Stomach (tissue), 9 donors: ENCODE results near the gene DST. TPM values are rescaled to one million over a fixed set of nuclear protein-coding genes. Genes with fewer than 3 reads are reported as not detected.

Experiments
- DNase-seq, 2 donors: peaks; one replicate each; pipeline versions ENCODE4 v3.0.0 to v3.0.0-alpha.2; 2013 to 2019
- H3K27ac ChIP-seq, 5 donors: fragments of 200-600 bp in 4 of 5; sonication (generic) in 4 of 5; one replicate each; pipeline ENCODE4 v1.5.1; 2013 to 2019; ENCODE audit warnings: mild to moderate bottlenecking in 1 of 5, moderate library complexity in 1 of 5
- H3K27me3 ChIP-seq, 3 donors: fragments of 200-600 bp; sonication (generic); one replicate each; pipeline ENCODE4 v1.5.1; 2017 to 2019; ENCODE audit warnings: mixed run types in 1 of 3
- H3K36me3 ChIP-seq, 4 donors: fragments of 200-600 bp; sonication (generic); 1 replicate in 3 of 4; 2 replicates in 1 of 4; pipeline ENCODE4 v1.5.1; 2016 to 2019
- H3K4me1 ChIP-seq, 4 donors: fragments of 200-600 bp; sonication (generic); one replicate each; pipeline ENCODE4 v1.5.1; 2016 to 2019
- H3K4me3 ChIP-seq, 4 donors: fragments of 200-600 bp; sonication (generic) in 3 of 4; one replicate each; pipeline ENCODE4 v1.5.1; 2016 to 2019; ENCODE audit warnings: mild to moderate bottlenecking in 1 of 4
- H3K9me3 ChIP-seq, 4 donors: fragments of 200-600 bp; sonication (generic); one replicate each; pipeline ENCODE4 v1.5.1; 2016 to 2019
- CTCF ChIP-seq, 7 experiments: fragments of 450-650 bp in 4 of 7; fragments of 200-600 bp in 3 of 7; sonication (generic) in 3 of 7; IDR thresholded peaks; one replicate each; pipeline ENCODE4 v1.5.1; 2016 to 2019; ENCODE audit warnings: antibody characterized with exemption in 7 of 7, control low read depth in 2 of 7, mild to moderate bottlenecking in 1 of 7
- EP300 ChIP-seq: sonication (generic); formaldehyde crosslinking; IDR thresholded peaks from one replicate; pipeline ENCODE4 v1.6.1; 2017; ENCODE audit warnings: antibody characterized with exemption
- POLR2A ChIP-seq, 4 donors: fragments of 450-650 bp; IDR thresholded peaks; one replicate each; pipeline ENCODE4 v1.6.1; 2016; ENCODE audit warnings: antibody characterized with exemption in 4 of 4, control low read depth in 2 of 4, mild to moderate bottlenecking in 1 of 4, moderate library complexity in 1 of 4
- POLR2AphosphoS5 ChIP-seq, 3 donors: sonication (generic); formaldehyde crosslinking; IDR thresholded peaks; one replicate each; pipeline ENCODE4 v1.6.1; 2016; ENCODE audit warnings: antibody characterized with exemption in 3 of 3
- WGBS, 5 donors: extraction: QIAGEN DNeasy Blood & Tissue Kit in 3 of 5; methylation state at CpG; one replicate each; pipeline versions ENCODE4 v1.1.5 to v1.1.7; 2013 to 2018; 5-methylcytosine and 5-hydroxymethylcytosine counted together
- intact Hi-C: fragments of 100-400 bp; cut with DNase I; formaldehyde crosslinking; loops from one replicate; pipeline ENCODE4 v1.15.1; 2023; ENCODE audit warnings: low total_unique reads
- polyA plus RNA-seq, 3 donors: library from polyadenylated mRNA; stranded (reverse); fragments of 200-250 nt; gene quantifications; one replicate each; pipeline ENCODE4 v1.2.3, GENCODE V29; 2013
- total RNA-seq, 5 donors: library from RNA; depleted of rRNA; stranded (reverse); fragments of >200 nt; gene quantifications; one replicate each; pipeline versions ENCODE4 v1.1.0 to v1.2.3, GENCODE V29; 2014 to 2016
- donor health status: healthy with polysubstance abuse.
- donor health status: Bipolar disorder and iron deficiency.
- donor health status: healthy.

The DST gene
- total and polyA plus RNA-seq, 8 donors: 16.3 to 623 (median 200) TPM

GRCh38 chr6:56684342-56685101 is 41.8 kb upstream of the DST start:
- no peaks in the 10 kb centered on the region for H3K9me3 ChIP-seq
- no peaks in the 10 kb centered on the region for H3K27me3 ChIP-seq
- peaks cover 0 to 50% (median 21%) of the 10 kb centered on the region in 4 donors for H3K4me1 ChIP-seq
- no peak for DNase-seq
- intact Hi-C loops: no loop called here
- H3K4me3 ChIP-seq: no peak overlapping the region
- H3K27ac ChIP-seq: peak overlapping the region in 3 of 5 donors; percentile 23 to 62 (median 36)
- no peaks in the 10 kb centered on the region for H3K36me3 ChIP-seq
- TF ChIP-seq POLR2A (IDR thresholded peaks at IDR 0.05) (no peak), EP300 (no peak), CTCF (IDR thresholded peaks at IDR 0.05) (no peak), POLR2AphosphoS5 (IDR thresholded peaks at IDR 0.05) (no peak)
- 69 to 85% (median 71%) methylated on average over 7 of the region's 7 CpGs for WGBS, 5 donors

GRCh38 chr6:56683882-56684281 is 41.2 kb upstream of the DST start:
- no peaks in the 10 kb centered on the region for H3K36me3 ChIP-seq
- no peak for TF ChIP-seq CTCF (IDR thresholded peaks at IDR 0.05)
- peak; percentile 55 to 86 (median 70) for TF ChIP-seq POLR2AphosphoS5 (IDR thresholded peaks at IDR 0.05)
- H3K27me3 ChIP-seq: no peaks in the 10 kb centered on the region
- peaks cover 0 to 44% (median 18%) of the 10 kb centered on the region in 4 donors for H3K4me1 ChIP-seq
- intact Hi-C loops: no loop called here
- 41 to 59% (median 43%) methylated on average over 1 of the region's 1 CpG for WGBS, 5 donors
- peak overlapping the region in 4 of 5 donors; percentile 2 to 62 (median 38) for H3K27ac ChIP-seq
- H3K9me3 ChIP-seq: no peaks in the 10 kb centered on the region
- peak in 1 of 2 donors; percentile 84 for DNase-seq
- no peak overlapping the region for H3K4me3 ChIP-seq

- intact Hi-C loops: no loop called here
- H3K27ac ChIP-seq: peak overlapping the region in 1 of 5 donors; percentile 33
- no peak overlapping the region for H3K4me3 ChIP-seq
- WGBS, 5 donors: 81 to 100% (median 89%) methylated on average over 1 of the region's 1 CpG
- no peaks in the 10 kb centered on the region for H3K36me3 ChIP-seq
- H3K4me1 ChIP-seq: peaks cover 0 to 35% (median 13%) of the 10 kb centered on the region in 4 donors
- no peaks in the 10 kb centered on the region for H3K9me3 ChIP-seq
- DNase-seq: no peak
- TF ChIP-seq EP300 (no peak), POLR2AphosphoS5 (IDR thresholded peaks at IDR 0.05) (no peak), CTCF (IDR thresholded peaks at IDR 0.05) (no peak), POLR2A (IDR thresholded peaks at IDR 0.05) (no peak)
- H3K27me3 ChIP-seq: no peaks in the 10 kb centered on the region
Measured at GRCh38 chr6:56682635-56683034, 39.9 kb upstream of the DST start.

GRCh38 chr6:56677559-56677958 is 34.9 kb upstream of the DST start:
- no peaks in the 10 kb centered on the region for H3K4me1 ChIP-seq
- no peaks in the 10 kb centered on the region for H3K36me3 ChIP-seq
- H3K9me3 ChIP-seq: no peaks in the 10 kb centered on the region
- H3K27ac ChIP-seq: no peak overlapping the region
- no peak for DNase-seq
- H3K27me3 ChIP-seq: no peaks in the 10 kb centered on the region
- TF ChIP-seq POLR2AphosphoS5 (IDR thresholded peaks at IDR 0.05) (no peak), EP300 (no peak), POLR2A (IDR thresholded peaks at IDR 0.05) (no peak), CTCF (IDR thresholded peaks at IDR 0.05) (no peak)
- H3K4me3 ChIP-seq: no peak overlapping the region
- intact Hi-C loops: no loop called here
